Hypothalamus (tissue), 51 donors: Measurements from ENCODE around the gene RNU1-4.
"Not testable (repeated sequence)": the region's sequence is repeated elsewhere in the genome, so short reads cannot be mapped to it uniquely, and the experiment has no call there.

Experiments used
- DNase-seq, 51 donors: peaks; one replicate each; lab custom pipeline; 2025; lab: John Stamatoyannopoulos, UW

RNU1-4 gene

DNA sequence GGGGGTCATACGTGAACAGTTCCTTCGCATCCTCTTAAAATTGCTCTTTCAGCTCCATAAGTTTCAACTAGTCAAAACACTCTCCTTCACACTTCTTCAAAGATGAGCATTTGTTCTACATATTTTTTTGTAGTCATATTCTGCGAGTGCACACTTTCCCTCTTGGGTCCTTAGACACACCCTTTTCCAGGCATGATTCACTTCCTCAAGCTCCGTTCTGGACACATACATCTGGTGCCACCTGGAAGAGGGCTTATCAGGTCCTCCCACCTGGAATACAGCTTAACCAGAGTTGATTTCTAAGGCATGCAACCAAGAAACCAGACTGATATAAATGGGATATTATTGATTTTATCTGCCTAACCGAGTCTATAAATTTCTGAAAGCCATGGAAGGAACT lies 47.4 kb downstream of the RNU1-4 start:
- DNase-seq: not testable (repeated sequence)
